GM19324 (cell line): ENCODE data around the gene PDE4C.

ENCODE experiments used
- ATAC-seq: cut with Tn5 transposase; IDR thresholded peaks from one replicate; pipeline ENCODE4 v1.9.1; 2021; ENCODE audit warnings: mild to moderate bottlenecking, moderate library complexity; ENCODE audit not compliant: unreplicated experiment, low FRiP score

Gene PDE4C

DNA sequence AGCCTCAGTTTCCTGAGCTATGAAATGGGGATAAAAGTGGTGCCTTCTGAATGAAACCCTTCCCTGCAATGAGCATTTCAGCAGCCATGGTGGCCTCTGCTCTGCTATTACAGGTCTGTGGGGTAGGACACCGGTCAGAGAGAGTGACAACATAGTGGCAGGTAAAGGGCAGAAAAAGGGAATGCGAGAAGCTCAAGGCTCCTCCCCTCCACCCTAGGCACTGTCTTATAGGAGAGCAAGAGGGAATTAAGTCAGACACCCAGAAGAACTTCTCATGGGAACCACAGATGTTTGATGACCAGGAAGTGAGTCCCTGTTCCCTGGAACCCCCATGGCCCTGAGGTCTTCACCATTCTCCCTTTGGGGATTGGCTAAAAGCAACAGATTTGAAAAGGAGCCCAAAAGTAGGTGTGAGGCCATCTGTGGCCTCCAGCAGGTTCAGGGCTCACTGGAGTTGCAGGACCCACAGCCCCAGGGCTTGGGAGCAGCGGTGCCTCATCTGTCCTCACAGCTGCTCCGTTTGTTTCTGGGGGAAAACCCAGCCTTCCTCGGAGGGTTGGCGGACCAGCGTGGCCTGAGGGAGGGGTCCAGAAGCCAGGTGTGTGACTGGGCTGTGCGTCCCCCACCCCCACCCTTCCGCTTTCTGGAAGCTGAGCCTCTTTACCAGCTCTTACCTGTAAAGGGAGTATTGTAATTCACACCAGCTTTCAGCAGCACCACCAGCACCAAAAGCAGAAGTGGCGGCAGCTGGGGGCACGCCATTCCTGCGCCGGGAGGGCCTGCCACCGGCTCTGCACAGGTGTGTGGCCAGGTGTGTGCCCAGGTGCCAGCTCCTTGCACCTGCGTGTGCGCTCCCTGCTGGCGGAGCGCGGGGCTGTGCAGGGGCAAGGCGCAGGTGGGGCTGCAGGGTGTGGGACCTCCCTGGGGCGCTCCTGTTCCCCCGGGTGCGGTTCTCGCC, 28.6 kb upstream of the PDE4C start:
- ATAC-seq, result no peak

DNA sequence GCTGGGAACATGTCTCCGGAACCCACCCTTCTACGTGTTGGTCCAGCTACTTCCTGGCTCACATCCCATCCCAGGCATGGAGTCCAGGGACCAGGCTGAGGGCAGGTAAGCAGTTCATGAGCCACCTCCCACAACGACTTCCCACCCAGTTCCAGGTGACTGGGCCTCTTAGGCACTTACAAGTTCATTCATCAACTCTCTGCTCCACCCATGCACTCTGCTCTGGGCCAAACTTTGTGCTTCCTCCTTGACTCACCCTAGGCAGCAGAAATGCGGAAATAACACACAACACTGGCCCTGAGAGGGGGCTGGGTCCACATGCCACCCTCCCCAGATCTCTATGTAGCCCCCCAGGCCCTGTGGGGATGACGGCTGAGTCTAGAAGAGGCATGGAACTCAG, 27.5 kb upstream of the PDE4C start:
- no peak for ATAC-seq

DNA sequence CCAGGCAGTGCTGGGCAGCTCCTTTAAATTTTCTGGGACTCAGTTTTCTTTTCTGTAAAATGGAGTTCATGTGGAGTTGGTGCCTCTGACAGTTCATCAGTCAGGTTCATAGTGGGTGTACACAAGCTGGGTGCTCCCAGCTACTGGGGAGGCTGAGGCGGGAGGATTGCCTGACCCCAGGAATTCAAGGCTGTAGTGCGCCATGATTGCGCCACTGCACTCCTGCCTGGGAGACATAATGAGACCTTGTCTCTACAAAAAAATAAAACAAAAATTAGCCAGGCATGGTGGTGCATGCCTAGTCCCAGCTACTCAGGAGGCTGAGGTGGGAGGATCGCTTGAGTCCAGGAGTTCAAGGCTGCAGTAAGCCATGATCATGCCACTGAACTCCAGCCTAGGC, 26.9 kb upstream of the PDE4C start:
- ATAC-seq, result no peak

DNA sequence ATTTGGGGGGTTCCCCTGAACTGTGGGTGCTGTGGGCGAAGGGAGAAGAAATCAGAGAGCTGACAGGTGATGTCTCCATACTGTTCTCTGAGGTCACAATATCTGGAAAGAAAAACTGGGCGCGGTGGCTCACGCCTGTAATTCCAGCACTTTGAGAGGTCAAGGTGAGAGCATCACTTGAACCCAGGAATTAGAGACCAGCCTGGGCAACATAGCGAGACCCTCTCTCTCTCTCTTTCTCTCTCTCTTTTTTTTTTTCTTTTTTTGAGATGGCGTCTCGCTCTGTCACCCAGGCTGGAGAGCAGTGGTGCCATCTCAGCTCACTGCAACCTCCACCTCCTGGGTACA, 26.1 kb upstream of the PDE4C start:
- no peak for ATAC-seq

DNA sequence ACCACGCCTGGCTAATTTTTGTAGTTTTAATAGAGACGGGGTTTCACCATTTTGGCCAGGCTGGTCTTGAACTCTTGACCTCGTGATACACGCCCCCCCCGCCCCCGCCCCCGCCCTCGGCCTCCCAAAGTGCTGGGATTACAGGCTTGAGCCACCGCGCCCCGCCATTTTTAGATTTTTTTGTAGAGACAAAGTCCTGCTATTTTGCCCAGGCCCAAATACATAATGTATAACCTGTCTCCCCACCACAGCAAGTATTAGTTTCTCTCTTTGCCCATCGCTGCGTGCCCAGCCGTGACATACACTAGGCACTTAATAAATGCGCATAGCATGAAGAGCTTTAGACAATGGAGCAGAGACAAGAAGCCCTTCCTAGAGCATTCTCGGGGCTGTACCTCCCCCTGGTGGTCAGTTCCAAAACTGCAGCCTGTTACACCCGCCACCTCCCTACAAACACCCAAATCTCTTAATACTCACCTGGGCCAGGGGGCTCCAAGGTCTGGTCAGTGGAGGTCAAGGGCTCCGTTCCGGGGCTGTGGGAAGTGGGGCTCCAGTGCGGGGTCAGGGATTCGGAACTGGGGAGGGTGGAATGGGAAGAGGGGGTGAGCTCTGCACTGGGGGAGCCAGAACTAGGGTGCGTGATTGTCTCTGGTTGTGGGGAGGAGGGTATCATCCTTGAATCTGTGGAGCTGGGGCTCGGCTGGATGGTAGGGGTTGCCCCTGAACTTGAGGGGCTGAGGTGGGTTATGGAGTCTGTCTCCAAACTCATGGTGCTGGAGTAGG, 25.5 kb upstream of the PDE4C start:
- no peak for ATAC-seq

DNA sequence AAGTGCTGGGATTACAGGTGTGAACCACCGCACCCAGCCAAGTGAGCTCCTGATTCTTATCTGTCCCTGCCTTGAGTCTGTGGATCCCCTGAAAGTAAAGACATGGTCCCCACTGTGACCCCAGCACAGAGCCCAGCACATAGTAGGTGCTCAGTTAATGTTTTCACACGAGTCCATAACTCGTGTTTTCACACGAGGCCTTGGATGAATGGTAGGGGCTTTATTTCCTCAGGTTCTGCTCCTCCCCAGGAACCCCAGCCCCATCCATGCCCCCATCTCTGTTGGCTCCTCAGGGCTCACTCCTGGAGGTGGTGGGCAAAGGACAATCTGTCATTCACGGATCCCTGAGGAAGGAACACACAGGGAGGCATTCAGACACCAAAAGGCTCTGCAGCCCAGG, 23.6 kb upstream of the PDE4C start:
- ATAC-seq, result no peak

DNA sequence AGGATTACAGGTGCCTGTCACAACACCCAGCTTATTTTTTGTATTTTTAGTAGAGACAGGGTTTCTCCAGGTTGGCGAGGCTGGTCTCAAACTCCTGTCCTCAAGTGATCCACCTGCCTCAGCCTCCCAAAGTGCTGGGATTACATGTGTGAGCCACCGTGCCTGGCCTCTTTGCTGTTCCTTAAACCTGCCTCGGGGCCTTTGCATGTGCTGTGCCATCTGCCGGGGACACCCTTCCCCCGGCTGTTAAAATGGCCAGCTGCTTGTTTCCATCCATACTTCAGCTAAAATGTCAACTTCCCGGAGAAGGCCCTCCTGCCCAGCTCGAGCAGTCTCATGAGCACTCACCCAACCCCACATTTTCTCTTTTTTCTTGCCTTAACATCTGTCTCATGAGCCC, 19.1 kb upstream of the PDE4C start:
- ATAC-seq, result no peak

DNA sequence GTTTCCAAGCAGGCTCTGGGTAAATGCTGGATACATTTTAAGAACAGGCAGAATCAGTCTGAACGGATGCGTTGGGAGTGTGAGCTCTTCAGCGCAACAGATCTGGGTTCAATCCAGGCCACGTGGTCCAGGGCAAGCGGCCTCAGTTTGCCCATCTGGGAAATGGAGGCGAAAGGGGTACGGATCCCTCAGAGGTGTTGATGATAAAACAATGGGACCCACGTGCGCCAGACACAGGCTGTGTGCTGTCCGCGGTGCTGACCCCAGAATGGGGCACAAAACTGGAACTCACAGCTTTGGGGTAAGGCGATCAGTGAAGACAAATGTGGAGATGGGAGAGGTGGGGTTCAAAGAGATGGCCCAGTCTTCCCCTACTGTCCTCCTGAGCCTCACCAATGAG, 13.1 kb upstream of the PDE4C start:
- no peak for ATAC-seq

DNA sequence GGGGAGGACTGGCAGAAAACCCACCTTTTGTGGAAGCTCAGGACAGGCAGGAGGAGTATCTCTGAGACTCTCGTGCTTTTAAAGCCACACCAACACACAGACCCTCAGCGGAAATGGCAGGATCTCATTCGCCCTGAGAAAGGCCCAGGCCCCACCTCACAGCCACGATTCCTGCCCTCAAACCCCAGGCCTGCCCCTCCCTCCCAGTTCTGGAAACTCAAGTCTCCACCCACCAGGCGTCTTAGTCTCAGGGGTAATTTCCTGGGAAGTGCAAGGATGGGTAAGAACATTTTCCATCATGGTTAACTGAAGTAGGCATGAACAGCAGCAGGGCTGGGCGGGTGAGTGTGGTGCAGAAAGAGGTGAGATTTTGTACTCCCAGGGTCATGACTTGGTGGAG, 8.0 kb upstream of the PDE4C start:
- ATAC-seq, result no peak

DNA sequence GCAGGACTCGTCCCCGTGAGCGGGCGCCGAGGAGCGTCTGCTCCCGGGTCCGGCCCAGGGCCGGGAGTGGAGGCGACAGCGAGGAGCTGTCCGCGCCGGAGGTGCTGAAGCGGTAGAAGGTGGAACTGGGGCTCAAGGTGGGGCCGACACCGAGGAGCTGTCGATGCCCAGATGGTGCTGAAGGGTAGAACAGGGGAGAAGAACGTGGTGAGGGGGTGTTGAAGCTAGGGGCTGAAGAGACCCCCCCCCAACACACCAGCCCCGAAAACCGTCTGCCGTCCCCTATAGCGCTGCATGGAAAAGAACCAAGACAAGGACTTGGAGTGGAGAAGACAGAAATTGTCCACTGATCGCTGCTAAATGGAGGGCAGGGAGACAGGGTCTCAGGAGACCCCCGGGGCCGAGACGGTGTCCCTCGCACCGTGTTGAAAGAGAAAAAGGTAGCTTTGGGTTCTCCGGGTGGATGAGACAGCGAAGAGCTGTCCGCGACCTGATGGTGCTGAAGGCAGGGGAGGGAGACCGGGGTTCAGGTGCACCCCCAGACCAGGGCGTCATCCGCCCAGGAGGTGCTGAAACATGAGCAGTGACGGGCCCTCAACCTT, 7.1 kb upstream of the PDE4C start:
- ATAC-seq, result no peak

DNA sequence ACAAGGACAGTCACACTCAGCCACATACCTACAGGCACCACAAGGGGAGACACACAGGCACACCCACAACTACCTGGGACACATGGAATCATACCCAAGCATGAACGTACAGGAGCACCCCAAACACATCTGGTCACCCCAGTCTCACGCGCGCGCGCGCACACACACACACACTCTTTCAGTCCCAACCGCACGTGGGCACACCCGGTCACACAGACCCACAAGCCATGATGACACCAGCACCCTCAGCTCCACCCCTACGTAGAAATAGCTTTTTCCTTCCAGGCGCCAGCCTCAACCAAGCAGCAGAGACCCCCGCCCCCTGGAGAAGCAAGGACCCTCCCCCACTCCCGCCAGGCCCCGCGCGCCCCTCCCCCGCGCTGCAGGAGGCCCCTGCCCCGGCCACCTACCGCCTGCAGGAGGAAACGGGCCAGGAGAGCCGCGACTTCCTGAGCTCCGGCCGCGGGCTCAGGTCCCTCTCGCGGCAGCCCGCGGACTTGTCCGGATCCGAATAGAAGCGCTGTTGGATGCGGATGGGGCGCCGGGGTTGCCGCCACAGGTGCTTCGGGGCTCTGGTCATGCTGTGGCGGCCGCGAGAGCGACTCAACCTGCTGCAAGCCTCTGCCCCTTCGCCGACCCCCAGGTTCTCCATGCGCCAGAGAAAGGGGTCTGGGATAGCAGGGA, 6.4 kb upstream of the PDE4C start:
- no peak for ATAC-seq

DNA sequence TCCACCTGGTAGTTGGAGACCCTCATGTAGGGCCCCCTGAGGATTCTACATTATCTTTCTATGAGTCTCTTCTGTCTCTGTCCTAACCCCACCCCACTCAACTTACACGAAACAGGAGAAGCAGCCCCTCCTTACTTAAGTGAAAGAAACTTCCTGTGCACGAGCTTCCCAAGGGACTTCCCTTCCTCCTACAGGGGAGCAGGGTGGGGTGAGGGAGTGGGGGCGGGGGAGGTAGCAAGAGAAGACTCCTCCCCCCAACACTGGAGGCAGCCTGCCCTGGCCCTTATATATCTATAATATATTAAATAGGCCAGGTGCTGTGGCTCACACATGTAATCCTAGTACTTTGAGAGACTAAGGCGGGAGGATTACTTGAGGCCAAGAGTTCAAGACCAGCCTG, 5.5 kb upstream of the PDE4C start:
- no peak for ATAC-seq

DNA sequence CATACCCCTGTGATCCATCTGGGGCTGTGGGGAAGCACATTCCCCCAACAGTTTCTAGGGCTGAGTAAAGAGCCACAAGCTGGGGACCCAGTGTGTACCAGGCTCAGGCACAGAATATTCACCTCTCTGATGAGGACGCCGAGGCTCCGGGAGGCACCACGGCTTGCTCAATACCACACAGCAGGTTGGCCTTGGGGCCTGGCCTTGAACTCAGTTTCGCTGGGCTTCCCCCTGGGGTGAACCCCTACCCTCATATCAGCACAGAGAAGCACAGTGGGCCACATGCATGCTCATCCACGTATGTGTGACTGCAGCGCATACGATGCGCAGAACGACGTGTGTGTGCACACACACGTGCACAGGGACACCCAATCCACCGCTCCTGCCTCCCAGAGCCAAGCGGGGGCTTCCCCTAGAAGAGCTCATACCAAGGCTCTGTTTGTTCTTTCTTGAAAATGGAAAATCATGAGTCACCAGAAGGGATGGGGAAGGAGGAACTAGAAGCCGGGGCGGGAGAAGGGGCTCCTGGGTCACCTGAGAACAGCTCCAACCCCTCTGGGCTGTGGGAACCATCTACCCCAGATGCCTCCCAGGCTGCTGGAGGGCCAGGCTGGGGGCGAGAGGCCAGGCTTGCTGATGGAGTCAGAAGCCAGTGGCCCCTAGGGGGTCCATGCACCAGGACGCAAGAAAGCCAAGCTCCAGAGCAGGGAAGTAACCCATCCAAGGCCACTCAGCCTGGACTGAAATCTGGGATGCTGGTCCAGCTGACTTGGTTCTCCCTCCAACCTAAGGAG, 4.9 kb upstream of the PDE4C start:
- ATAC-seq, result no peak

DNA sequence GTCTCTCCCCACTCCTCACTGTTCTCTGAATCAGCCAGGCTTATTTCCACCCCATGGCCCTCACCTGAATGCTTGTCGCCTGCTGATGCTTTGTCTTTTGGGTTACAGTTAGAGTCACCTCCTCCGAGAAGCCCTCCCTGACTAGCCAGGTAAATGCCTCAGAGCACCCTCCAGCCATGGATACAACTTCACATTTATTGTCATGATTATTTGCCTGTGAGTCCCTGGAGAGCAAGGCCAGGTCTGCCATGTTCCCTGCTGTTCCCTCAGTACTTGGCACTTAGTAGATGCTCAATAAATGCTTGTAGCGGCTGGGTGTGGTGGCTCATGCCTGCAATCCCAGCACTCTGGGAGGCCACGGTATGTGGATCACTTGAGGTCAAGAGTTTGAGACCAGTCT, 3.7 kb upstream of the PDE4C start:
- ATAC-seq, result no peak

DNA sequence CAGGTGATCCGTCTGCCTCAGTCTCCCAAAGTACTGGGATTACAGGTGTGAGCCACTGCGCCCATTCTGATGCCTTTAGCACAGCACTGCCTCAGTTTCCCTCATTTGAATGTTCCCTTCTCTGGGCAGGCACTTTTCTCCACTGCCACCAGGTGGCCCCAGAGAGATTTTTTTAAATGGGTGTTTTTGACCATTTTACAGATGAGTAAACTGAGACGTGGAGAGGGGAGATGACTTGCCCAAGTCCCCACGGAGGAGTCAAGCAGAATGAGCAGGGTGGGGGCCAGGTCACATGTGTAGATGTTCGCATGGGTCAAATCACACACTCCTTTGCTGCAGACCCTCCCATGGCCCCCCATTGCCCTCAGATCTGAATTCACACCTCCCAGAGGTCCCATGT, 3.2 kb upstream of the PDE4C start:
- no peak for ATAC-seq

DNA sequence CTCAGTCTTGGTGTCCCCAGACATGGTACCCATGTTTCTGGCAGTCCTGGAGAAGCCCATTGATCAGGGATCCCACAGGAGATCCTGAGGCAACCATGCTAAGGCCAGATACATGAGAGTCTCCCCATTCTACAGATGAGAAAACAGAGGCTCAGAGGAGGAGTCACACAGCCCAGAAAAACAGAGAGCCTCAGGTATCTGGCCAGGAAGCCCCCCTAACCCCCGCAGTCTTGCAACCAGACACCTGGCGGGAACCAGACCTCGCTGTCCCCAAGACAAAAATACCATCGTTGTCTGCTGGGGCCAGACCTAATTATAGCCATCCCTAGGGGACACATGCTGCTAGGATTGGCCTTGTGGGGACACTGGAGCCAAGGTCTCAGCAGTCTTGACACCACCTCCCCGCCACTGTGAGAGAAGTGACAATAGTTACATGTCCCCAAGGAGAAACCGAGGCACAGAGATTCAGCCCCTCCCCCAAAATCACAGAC, 1.6 kb upstream of the PDE4C start:
- ATAC-seq, result no peak

DNA sequence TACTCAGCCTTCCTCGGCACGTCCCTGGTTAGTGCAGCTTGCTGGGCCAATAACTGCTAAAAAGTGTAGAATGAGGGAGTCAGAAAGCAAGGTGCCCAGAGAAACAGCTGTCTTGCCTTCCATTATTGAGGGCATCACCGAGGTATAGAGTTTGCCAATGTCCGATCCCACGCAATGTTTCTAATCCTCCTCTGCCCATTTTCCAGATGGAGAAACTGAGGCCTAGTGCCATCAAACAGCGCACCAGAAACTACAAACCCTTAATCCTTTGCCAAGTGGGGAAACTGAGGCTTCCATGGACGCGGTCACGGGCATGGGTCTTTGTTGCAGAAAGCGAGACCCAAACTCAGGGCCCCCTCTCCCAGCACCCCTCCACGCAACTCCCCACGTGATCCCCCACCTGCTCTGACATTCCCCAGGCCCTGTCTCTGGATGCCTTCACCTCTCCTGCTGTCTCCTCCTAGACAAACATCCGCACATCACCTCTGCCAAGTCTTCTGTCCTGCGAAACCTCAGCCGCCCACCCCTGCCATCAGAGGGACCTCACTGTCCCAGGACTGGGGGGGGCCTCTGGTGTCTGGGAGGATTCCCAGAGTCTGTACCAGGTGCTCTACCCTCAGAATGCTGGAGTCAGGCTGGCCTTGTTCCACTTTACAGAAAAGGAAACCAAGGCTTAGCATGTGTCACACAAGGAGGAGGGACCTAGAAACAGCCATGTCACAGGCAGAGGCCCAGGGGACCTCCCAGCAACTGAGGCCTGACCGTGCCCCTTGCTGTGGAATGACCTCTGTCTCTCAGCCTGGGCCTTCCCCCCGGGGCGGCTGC, 930 bp upstream of the PDE4C start:
- ATAC-seq, result no peak

DNA sequence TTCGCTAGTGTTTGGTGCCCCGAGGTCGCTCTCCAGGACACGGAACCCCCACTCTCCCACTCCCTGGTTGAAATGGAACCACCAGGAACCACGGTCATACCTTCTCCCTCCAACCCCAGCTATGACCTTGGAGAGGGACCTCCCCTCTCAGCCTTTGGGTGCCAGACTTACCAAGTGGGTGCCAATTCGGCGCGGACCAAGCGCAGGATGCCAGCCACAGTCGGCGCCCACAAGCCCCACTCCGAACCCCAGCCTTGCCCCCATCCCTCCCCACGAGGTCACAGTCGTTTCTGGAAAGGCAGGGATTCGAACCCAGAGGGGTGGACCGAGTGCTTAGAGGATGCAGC, 910 bp downstream of the PDE4C start:
- ATAC-seq, result no peak
